RWPE2 (cell line): ENCODE results near the gene SORCS2.

Experiments used
- ATAC-seq: fragments of 200-7000 bp; cut with Tn5 transposase; 3 replicates; pipeline ENCODE4 v1.9.1; 2021; ENCODE audit warnings: low read depth
- DNase-seq: peaks from one replicate; pipeline ENCODE4 v3.0.0-alpha.2; 2020; ENCODE audit warnings: low spot score
- H3K27ac ChIP-seq: fragments of 450-650 bp; 2 replicates; pipeline ENCODE4 v1.5.1; 2017; ENCODE audit warnings: mild to moderate bottlenecking; ENCODE audit not compliant: poor library complexity, severe bottlenecking
- H3K27me3 ChIP-seq: fragments of 250-450 bp; sonication (Bioruptor Pico); 2 replicates; pipeline ENCODE4 v1.5.1; 2021; ENCODE audit warnings: mild to moderate bottlenecking, moderate library complexity; ENCODE audit not compliant: insufficient read depth, poor library complexity, severe bottlenecking
- H3K36me3 ChIP-seq: fragments of 250-450 bp; sonication (Bioruptor Pico); 2 replicates; pipeline ENCODE4 v1.5.1; 2020; ENCODE audit warnings: low read depth, mild to moderate bottlenecking, moderate library complexity
- H3K4me1 ChIP-seq: fragments of 250-450 bp; sonication (Bioruptor Pico); 2 replicates; pipeline ENCODE4 v1.5.1; 2021; ENCODE audit warnings: mild to moderate bottlenecking, moderate library complexity; ENCODE audit not compliant: insufficient read depth, poor library complexity, severe bottlenecking
- H3K4me3 ChIP-seq: fragments of 250-450 bp; sonication (Bioruptor Pico); 2 replicates; pipeline ENCODE4 v1.5.1; 2021; ENCODE audit warnings: mild to moderate bottlenecking, moderate library complexity; ENCODE audit not compliant: severe bottlenecking
- H3K9me3 ChIP-seq: fragments of 250-450 bp; sonication (Bioruptor Pico); 2 replicates; pipeline ENCODE4 v1.5.1; 2021; ENCODE audit warnings: mild to moderate bottlenecking, moderate library complexity; ENCODE audit not compliant: severe bottlenecking
- CTCF ChIP-seq: fragments of 450-650 bp; IDR thresholded peaks from one replicate; pipeline ENCODE4 v1.5.1; 2017; ENCODE audit warnings: mild to moderate bottlenecking, moderate library complexity; ENCODE audit not compliant: poor library complexity, severe bottlenecking

Gene SORCS2

GRCh38 chr4:7623468-7623867 is 431.1 kb downstream of the SORCS2 start:
- H3K4me3 ChIP-seq = no peak overlapping the region
- no peaks in the 10 kb centered on the region for H3K36me3 ChIP-seq
- no peak for TF ChIP-seq CTCF
- no peaks in the 10 kb centered on the region for H3K27me3 ChIP-seq
- ATAC-seq = no peak
- H3K9me3 ChIP-seq = no peaks in the 10 kb centered on the region
- no peak overlapping the region for H3K27ac ChIP-seq
- no peak for DNase-seq
- peaks cover 6% of the 10 kb centered on the region for H3K4me1 ChIP-seq

DNA sequence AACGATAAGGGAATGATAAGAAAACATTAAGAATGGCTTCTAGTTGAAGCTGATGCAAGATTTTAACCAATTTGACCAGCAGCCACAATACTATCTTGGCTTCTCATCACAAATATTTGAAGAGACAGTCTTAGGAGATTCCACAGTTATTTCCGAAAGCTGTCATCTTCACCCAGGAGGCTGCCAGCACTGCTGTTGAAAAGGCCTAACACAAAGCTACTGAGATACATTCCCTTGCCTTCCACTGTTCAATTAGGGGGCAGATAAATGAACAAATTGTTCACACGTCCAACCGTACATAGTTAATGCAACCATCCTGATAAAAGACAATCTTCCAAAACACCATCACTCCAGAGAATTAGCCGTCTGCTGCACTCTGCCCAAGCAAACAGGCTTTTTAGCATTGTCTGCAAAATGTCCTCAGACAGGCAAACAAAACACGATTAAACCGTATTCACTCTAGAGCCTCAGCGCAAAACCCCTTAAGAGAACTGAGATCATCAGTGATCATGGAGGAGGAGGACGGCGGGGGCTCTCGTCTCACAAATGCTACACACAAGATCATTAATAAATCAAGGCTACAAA is 432.1 kb downstream of the SORCS2 start:
- Histone ChIP-seq H3K36me3 (no peaks in the 10 kb centered on the region), H3K4me1 (peaks cover 6% of the 10 kb centered on the region), H3K4me3 (no peak overlapping the region), H3K9me3 (no peaks in the 10 kb centered on the region), H3K27ac (no peak overlapping the region), H3K27me3 (no peaks in the 10 kb centered on the region)
- ATAC-seq = no peak
- no peak for TF ChIP-seq CTCF
- no peak for DNase-seq

DNA sequence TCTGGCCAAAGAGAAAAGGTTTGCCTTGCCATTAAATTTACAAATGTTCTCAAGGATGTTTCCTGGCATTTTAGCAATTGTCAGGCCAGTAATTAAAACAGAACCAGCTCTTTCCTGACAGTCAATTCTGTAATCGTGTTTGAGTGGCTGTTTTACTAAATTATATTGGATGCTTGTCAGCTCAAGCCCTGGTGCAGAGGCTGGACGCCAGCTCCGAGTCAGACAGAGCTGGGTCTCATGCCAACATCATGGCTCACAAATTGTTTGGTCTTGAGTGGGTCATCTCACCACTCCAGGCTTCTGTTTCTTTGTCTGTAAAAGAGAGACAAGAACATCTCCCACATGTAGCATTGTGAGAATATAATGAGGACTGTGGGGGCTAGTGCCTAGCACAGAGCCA is 432.7 kb downstream of the SORCS2 start:
- TF ChIP-seq CTCF = no peak
- H3K27me3 ChIP-seq = no peaks in the 10 kb centered on the region
- H3K27ac ChIP-seq = no peak overlapping the region
- no peak overlapping the region for H3K4me3 ChIP-seq
- H3K36me3 ChIP-seq = no peaks in the 10 kb centered on the region
- no peaks in the 10 kb centered on the region for H3K9me3 ChIP-seq
- H3K4me1 ChIP-seq = peaks cover 6% of the 10 kb centered on the region
- ATAC-seq (no peak), DNase-seq (no peak)

DNA sequence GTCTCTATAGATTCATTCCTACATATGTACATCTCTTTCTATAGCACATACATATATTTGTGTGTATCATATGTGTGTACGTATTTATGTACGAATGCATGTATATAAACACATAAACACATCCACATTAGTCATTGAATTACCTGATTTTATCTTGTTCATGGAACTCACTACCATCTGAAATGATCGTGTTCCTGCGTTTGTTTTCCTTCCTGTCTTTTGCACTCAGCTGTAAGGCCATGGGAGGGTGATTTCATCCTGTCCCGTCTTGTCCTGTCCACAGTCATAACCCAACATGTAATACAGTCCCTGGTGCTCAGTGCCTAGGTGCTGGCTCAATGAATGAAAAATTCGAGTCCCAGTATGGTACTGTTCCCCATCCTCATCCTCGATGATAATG is 434.2 kb downstream of the SORCS2 start:
- Histone ChIP-seq H3K36me3 (no peaks in the 10 kb centered on the region), H3K27me3 (no peaks in the 10 kb centered on the region), H3K27ac (no peak overlapping the region), H3K9me3 (no peaks in the 10 kb centered on the region), H3K4me3 (no peak overlapping the region), H3K4me1 (peaks cover 15% of the 10 kb centered on the region)
- no peak for TF ChIP-seq CTCF
- no peak for ATAC-seq
- DNase-seq = no peak
